CD4-positive, alpha-beta T cell treated with Interleukin-15 for 1 hour (primary cell): ENCODE measurements around the gene NGLY1.

Source experiments
- DNase-seq: peaks from one replicate; pipeline ENCODE4 v3.0.0-alpha.2; 2020

The NGLY1 gene

DNA sequence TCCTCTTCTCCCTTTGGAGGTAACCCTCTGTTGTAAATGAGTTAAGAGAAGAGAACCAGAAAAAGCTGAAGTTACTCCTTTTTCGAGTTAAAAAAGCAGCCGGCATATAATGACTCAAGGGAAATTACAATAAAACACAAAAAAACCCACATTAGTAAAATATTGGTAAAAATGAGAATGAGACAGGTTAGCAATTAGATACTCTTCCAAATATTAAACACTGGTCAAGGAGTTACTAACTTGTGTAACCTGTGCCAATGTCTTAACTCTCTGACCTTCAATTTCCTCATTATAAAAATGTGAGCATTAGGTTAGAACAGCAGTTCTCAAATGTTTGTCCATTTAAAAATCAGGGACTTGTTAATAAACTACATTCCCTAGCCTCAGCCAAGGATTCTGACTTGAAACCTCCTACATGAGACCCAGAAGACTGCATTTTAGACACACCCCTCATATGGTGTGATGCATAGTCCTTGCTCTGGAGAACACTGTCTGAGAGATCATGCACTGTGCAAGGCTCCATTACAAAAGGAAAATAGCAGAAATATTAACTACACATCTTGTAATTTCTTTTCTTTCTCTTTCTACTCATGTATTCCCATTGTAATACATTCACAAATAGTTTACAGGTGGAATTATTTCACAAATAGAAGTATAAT is 75.8 kb downstream of the NGLY1 start:
- DNase-seq = no peak

GRCh38 chr3:25706213-25706612 is 77.0 kb downstream of the NGLY1 start:
- DNase-seq = no peak

DNA sequence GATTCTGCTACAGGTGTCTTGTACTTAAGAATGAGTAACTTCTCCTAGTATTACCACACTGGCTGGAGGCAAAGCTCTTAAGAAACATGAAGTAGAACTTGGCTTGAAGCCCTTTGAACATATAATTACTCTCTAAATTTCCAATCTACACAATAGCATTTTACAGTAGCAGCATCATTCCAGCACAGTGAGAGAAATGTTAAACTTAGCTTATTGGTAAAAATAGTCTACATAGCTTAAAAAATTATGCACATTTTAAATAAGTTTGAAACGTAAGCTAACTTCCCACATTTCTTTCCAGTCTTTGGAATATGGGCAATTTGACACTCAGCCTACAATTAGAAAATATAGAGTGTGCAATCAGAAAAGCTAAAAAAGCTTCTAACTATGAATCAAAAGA is 85.7 kb downstream of the NGLY1 start:
- no peak for DNase-seq

DNA sequence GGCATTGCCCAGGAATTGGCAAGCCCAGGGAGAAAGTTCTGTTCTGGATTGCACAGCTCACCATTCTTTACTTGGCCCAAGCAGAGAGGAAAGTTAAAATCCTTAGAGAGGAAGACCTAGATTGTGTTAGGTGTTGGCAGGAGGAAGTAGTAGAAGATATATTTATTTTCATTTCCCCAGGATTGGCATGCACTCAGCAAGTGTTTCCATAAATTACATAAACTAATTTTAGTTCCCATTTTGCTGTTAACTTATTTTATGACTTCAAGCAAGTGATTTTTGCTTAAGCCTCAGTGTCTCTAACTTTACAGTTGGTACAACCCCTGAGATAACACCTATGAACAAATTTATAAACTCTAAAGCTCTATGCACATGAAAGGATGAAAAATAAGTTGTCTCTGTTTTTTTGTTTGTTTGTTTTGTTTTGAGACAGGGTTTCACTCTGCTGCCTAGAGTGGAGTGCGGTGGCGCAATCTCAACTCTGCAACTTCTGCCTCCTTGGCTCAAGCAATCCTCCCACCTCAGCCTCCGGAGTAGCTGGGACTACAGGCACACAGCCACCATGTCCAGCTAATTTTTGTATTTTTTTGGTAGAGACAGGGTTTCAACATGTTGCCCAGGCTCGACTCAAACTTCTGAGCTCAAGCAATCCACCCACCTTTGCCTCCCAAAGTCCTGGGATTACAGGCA is 87.4 kb downstream of the NGLY1 start:
- DNase-seq = no peak

- no peak for DNase-seq
Observed at GRCh38 chr3:25693238-25693637, 90.0 kb downstream of the NGLY1 start.

- DNase-seq = no peak
Observed at GRCh38 chr3:25692341-25692740, 90.9 kb downstream of the NGLY1 start.

- DNase-seq = no peak
Observed at GRCh38 chr3:25690768-25691533, 92.3 kb downstream of the NGLY1 start.

DNA sequence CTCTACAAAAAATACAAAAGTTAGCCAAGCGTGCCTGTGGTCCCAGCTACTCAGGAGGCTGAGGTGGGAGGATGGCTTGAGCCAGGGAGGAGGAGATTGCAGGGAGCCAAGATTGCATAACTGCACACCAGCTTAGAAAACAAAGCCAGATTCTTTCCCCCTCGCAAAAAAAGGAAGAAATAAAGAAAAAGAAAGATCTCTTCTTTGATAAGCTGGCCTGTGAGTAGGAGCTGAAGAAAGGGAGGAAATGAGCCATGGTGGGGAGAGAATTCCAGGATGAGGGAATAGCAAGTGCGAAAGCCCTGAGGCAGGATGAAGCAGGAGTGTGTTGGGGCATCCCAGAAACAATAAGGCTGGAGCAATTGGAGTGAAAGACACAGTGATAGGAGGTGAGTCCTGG is 94.0 kb downstream of the NGLY1 start:
- no peak for DNase-seq

- no peak for DNase-seq
Observed at GRCh38 chr3:25687742-25688141, 95.5 kb downstream of the NGLY1 start.

DNA sequence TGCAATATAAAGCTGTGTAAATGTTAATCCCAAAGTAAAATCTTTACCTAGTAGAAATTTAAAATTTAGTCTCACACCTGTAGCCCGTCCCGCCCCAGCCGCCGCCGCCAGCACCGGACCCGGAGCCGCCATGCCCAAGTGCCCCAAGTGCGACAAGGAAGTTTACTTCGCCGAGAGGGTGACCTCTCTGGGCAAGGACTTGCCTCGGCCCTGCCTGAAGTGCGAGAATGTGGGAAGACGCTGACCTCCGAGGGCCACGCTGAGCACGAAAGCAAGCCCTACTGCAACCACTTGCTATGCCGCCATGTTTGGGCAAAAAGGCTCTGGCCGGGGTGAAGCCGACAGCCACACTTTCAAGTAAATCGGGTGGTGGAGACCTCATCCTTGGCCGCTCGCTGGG is 96.5 kb downstream of the NGLY1 start:
- DNase-seq = no peak

DNA sequence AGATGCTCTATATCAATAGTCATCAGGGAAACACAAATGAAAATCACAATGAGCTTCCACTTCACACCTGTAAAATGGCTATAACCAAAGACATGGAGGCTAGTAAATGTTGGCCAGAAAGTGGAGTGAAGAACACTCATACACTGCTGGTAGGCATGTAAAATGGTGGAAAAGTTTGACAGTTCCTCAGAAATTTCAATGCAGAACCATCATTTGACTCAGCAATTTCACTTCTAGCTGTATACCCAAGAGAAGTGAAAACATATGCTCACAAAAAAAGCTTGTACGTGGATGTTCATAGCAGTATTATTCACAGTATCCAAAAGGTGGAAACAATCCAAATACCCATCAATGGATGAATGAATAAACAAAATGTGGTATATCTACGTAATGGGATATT is 99.4 kb downstream of the NGLY1 start:
- no peak for DNase-seq

- no peak for DNase-seq
Observed at GRCh38 chr3:25683410-25683809, 99.8 kb downstream of the NGLY1 start.

DNA sequence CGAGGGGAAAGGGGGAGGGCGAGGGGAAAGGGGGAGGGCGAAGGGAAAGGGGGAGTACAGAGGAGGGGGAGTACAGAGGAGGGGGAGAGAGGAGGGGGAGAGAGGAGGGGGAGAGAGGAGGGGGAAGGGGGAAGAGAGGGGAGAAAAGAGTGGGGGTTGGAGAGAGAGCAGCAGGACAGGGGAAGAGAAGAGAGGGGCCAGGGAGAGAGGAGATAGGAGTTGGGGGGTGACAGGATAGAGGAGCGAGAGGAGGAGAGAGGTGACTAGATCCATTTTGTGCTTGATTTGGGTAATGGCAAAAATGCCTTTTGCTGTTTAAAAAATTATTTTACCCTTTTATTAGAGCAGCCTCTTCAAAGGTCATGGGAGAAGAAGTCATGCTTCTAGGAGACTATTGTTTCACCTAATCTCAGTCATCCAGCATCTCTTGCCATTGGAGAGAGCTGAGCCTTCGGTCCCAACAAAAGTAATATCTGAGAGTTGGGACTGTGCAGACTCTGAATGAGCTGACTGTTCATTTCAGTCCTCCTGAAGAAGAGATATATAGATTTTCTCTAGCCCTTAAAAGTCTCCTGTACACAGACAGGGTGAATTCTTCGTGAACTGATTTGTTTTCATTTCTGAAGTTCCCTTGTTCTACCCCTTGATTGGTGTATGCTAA is 103.5 kb downstream of the NGLY1 start:
- DNase-seq = no peak

DNA sequence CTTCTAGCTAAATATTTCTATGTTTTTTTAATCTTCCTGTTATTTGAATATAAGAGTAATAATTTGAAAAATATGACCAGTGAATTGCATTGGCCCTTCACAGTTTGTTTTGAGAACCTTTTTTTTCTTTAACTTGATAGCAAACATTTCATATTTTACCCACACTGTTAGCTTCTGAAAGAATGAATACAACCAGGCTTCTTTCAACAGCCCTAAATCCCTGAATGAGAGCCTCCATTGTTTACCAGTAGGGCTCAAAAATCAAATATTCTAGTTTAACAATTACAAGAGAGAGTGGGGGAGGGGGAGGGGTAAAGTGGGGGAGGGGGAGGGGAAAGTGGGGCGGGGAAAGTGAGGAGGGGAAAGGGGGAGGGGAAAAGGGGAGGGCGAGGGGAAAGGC is 104.1 kb downstream of the NGLY1 start:
- no peak for DNase-seq

DNA sequence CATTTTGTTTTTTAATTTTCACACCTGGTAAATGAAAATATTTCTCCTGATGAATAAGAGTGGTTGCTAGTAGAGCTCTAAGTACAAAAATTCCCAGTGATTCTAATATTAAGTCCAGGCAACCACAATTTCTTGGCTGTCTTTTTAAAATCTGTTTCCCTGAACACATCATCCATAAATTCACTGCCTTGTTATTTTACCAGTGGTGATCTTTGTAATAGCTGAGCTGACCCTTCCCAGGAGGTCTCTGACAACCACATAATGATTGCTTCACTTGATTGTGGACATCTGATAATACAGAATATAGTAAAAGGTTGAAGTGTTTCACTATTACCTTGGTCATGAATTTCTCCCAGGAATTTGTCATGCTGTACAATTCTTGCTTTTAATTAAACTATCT is 104.7 kb downstream of the NGLY1 start:
- no peak for DNase-seq

- DNase-seq = no peak
Observed at GRCh38 chr3:25677121-25677520, 106.1 kb downstream of the NGLY1 start.

- no peak for DNase-seq
Observed at GRCh38 chr3:25674670-25675069, 108.6 kb downstream of the NGLY1 start.

DNA sequence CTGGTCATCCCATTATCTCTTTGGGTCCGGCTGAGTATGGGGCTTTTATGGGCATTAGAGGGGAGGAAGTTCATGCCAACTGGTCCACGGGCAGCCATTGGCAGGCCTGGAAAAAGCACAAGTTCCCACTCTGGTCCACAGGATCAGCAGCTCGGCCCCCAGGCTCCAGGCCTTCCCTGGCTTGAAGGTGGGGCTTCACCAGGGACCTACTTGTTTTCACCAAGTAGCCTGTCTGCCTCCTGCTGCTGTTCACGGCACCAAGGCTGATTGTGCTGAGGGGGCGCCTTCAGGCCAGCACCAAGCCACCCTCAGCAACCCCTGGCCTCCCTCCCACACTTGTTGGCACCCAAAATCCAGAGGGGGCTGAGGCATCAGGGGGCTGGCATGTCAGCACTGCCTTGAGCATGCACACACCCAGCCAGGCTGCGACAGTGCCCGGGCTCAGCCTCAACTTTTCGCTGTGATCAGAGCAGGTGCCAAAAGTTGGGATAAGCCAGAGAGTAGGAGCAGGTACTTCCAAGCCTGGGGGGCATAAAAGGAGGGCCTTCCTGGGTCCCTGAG is 109.4 kb downstream of the NGLY1 start:
- DNase-seq = no peak
